ENCODE data around the gene NUMA1.

The NUMA1 gene

DNA sequence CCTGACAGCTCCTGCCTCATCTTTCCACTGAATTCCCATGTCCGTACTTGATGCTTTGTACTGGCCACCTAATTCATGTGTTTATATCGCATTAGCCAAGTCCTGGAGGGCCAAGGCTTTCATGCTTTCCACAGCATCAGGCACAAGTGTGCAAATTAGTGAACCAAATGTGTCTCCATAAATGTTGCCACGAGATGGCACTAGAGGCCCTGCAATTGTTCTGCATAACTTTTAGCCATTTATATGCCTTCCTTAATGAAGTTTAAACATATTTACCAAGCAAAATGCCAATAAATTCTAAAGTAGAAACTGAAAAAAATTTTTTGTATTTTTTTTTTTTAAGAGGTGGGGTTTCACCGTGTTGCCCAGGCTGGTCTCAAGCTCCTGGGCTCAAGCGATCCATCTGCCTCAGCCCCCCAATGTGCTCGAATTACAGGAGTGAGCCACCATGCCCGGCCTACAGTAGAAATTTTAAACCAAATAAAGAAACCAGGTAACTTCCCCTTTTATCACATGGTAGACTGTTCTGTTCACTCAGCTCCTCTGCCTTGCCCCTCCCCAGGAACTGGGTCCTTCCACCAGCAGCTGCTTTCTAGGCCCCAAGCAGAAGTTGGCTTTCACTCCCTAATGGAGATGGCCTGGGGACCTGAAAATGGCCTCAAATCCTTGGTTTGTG, 102.5 kb downstream of the NUMA1 start:
- peak; percentile 80 for DNase-seq (ENCODE audit: low read depth)
- no peak overlapping the region for H3K4me3 ChIP-seq (ENCODE audit: low read length)

DNA sequence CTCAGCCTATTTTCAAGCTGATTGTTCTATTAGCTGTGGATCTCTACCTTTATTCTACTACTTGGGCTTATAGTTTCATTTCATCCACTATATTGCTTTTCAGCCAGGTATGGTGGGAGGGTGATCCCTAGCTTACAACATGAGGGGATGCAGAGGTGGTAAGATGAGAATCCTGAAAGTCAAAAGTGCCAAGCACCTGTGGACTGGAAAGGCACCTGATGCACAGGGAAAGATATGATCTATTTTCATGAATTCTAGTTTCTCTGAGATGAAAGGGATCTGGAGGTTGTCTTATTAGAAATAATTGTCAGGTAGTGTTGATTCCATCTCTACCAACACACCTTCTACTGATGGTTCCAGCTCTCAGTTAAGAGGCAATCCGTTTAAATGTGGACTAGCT, 103.3 kb downstream of the NUMA1 start:
- Histone ChIP-seq H3K4me1 (ENCODE audit: control insufficient read depth, insufficient read depth, low read length) (no peaks in the 10 kb centered on the region), H3K9ac (ENCODE audit: low read length) (no peak overlapping the region), H3K36me3 (ENCODE audit: control insufficient read depth, insufficient read depth, low read length, severe bottlenecking) (peaks cover 12% of the 10 kb centered on the region), H3K4me3 (ENCODE audit: low read length) (no peak overlapping the region), H3K9me3 (ENCODE audit: control insufficient read depth, low read length) (no peaks in the 10 kb centered on the region), H3K27me3 (replicated peaks; ENCODE audit: control insufficient read depth, insufficient read depth, low read length) (no peaks in the 10 kb centered on the region)
- no peak for DNase-seq (ENCODE audit: low read depth)

More for the DNA sequence above, 102.5 kb downstream of the NUMA1 start:
- no peaks in the 10 kb centered on the region for H3K27me3 ChIP-seq (replicated peaks; ENCODE audit: control insufficient read depth, insufficient read depth, low read length)
- peaks cover 12% of the 10 kb centered on the region for H3K36me3 ChIP-seq (ENCODE audit: control insufficient read depth, insufficient read depth, low read length, severe bottlenecking)
- H3K9me3 ChIP-seq (ENCODE audit: control insufficient read depth, low read length) = no peaks in the 10 kb centered on the region
- no peak overlapping the region for H3K9ac ChIP-seq (ENCODE audit: low read length)
- H3K4me1 ChIP-seq (ENCODE audit: control insufficient read depth, insufficient read depth, low read length) = no peaks in the 10 kb centered on the region

GRCh38 chr11:71976551-71976950, 103.8 kb downstream of the NUMA1 start:
- peaks cover 12% of the 10 kb centered on the region for H3K36me3 ChIP-seq (ENCODE audit: control insufficient read depth, insufficient read depth, low read length, severe bottlenecking)
- H3K9ac ChIP-seq (ENCODE audit: low read length) = no peak overlapping the region
- no peaks in the 10 kb centered on the region for H3K9me3 ChIP-seq (ENCODE audit: control insufficient read depth, low read length)
- H3K4me1 ChIP-seq (ENCODE audit: control insufficient read depth, insufficient read depth, low read length) = no peaks in the 10 kb centered on the region
- DNase-seq (ENCODE audit: low read depth) = no peak
- H3K27me3 ChIP-seq (replicated peaks; ENCODE audit: control insufficient read depth, insufficient read depth, low read length) = no peaks in the 10 kb centered on the region
- no peak overlapping the region for H3K4me3 ChIP-seq (ENCODE audit: low read length)

- no peak for DNase-seq (ENCODE audit: low read depth)
- Histone ChIP-seq H3K4me1 (ENCODE audit: control insufficient read depth, insufficient read depth, low read length) (no peaks in the 10 kb centered on the region), H3K9ac (ENCODE audit: low read length) (no peak overlapping the region), H3K9me3 (ENCODE audit: control insufficient read depth, low read length) (no peaks in the 10 kb centered on the region), H3K27me3 (replicated peaks; ENCODE audit: control insufficient read depth, insufficient read depth, low read length) (no peaks in the 10 kb centered on the region), H3K36me3 (ENCODE audit: control insufficient read depth, insufficient read depth, low read length, severe bottlenecking) (peaks cover 31% of the 10 kb centered on the region), H3K4me3 (ENCODE audit: low read length) (no peak overlapping the region)
These were observed 108.7 kb downstream of the NUMA1 start for GRCh38 chr11:71971680-71972079.

DNA sequence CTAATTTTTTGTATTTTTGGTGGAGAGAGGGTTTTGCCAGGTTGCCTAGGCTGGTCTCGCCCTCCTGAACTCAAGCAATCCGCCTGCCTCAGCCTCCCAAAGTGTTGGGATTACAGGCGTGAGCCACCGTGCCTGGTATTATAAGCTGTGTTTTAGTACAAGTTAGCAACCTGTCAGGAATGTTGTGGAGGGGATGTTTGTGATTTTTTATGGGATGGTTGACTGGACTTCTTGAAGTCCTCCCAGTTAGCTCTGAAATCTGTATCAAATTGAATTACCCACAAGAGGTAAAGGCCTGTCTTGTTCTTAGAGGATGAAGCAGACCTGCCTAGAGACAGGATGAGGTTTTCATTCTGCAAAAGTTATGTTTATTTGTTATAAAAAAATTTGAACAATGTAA, 115.7 kb downstream of the NUMA1 start:
- no peak overlapping the region for H3K4me3 ChIP-seq (ENCODE audit: low read length)
- no peaks in the 10 kb centered on the region for H3K9me3 ChIP-seq (ENCODE audit: control insufficient read depth, low read length)
- H3K36me3 ChIP-seq (ENCODE audit: control insufficient read depth, insufficient read depth, low read length, severe bottlenecking) = peaks cover 51% of the 10 kb centered on the region
- DNase-seq (ENCODE audit: low read depth) = no peak
- no peaks in the 10 kb centered on the region for H3K4me1 ChIP-seq (ENCODE audit: control insufficient read depth, insufficient read depth, low read length)
- no peaks in the 10 kb centered on the region for H3K27me3 ChIP-seq (replicated peaks; ENCODE audit: control insufficient read depth, insufficient read depth, low read length)
- no peak overlapping the region for H3K9ac ChIP-seq (ENCODE audit: low read length)

- Histone ChIP-seq H3K27me3 (replicated peaks; ENCODE audit: control insufficient read depth, insufficient read depth, low read length) (no peaks in the 10 kb centered on the region), H3K9ac (ENCODE audit: low read length) (no peak overlapping the region), H3K9me3 (ENCODE audit: control insufficient read depth, low read length) (no peaks in the 10 kb centered on the region), H3K36me3 (ENCODE audit: control insufficient read depth, insufficient read depth, low read length, severe bottlenecking) (peaks cover 42% of the 10 kb centered on the region), H3K4me1 (ENCODE audit: control insufficient read depth, insufficient read depth, low read length) (no peaks in the 10 kb centered on the region), H3K4me3 (ENCODE audit: low read length) (no peak overlapping the region)
- DNase-seq (ENCODE audit: low read depth) = no peak
These were observed 116.9 kb downstream of the NUMA1 start for GRCh38 chr11:71963468-71963867.

- Histone ChIP-seq H3K36me3 (ENCODE audit: control insufficient read depth, insufficient read depth, low read length, severe bottlenecking) (peaks cover 36% of the 10 kb centered on the region), H3K9me3 (ENCODE audit: control insufficient read depth, low read length) (no peaks in the 10 kb centered on the region), H3K4me1 (ENCODE audit: control insufficient read depth, insufficient read depth, low read length) (no peaks in the 10 kb centered on the region), H3K4me3 (ENCODE audit: low read length) (no peak overlapping the region), H3K9ac (ENCODE audit: low read length) (no peak overlapping the region), H3K27me3 (replicated peaks; ENCODE audit: control insufficient read depth, insufficient read depth, low read length) (no peaks in the 10 kb centered on the region)
- DNase-seq (ENCODE audit: low read depth) = peak; percentile 58
These were observed 117.8 kb downstream of the NUMA1 start for GRCh38 chr11:71962428-71963038.

- Histone ChIP-seq H3K27me3 (replicated peaks; ENCODE audit: control insufficient read depth, insufficient read depth, low read length) (no peaks in the 10 kb centered on the region), H3K4me1 (ENCODE audit: control insufficient read depth, insufficient read depth, low read length) (no peaks in the 10 kb centered on the region), H3K9me3 (ENCODE audit: control insufficient read depth, low read length) (no peaks in the 10 kb centered on the region), H3K9ac (ENCODE audit: low read length) (no peak overlapping the region), H3K36me3 (ENCODE audit: control insufficient read depth, insufficient read depth, low read length, severe bottlenecking) (peaks cover 7% of the 10 kb centered on the region), H3K4me3 (ENCODE audit: low read length) (no peak overlapping the region)
- DNase-seq (ENCODE audit: low read depth) = no peak
These were observed 124.4 kb downstream of the NUMA1 start for GRCh38 chr11:71955898-71956456.
